A549 (cell line): ENCODE results near the gene ATM. TPM values are rescaled to one million over a fixed set of nuclear protein-coding genes. Genes with fewer than 3 reads are reported as not detected.

Experiments used
- ATAC-seq, 2 experiments: fragments of 200-7000 bp in 1 of 2; fragments of >200 bp in 1 of 2; cut with Nextera tagmentation in 1 of 2; cut with Tn5 transposase in 1 of 2; 3 replicates each; pipeline versions ENCODE4 v1.8.0 to v1.9.1; 2018 to 2020; ENCODE audit warnings: mild to moderate bottlenecking in 1 of 2, moderate library complexity in 1 of 2
- CTCF ChIA-PET: fragments of 300-600 bp; sonication (Branson Sonifier 250); formaldehyde crosslinking; extraction: SDS; loops from one replicate; lab custom pipeline; 2021; ENCODE audit warnings: antibody characterized with exemption, inconsistent platforms; lab: Yijun Ruan, JAX
- POLR2A ChIA-PET: fragments of 350-600 bp; formaldehyde crosslinking; extraction: SDS; loops from one replicate; lab custom pipeline; 2021; ENCODE audit warnings: antibody characterized with exemption, inconsistent platforms; lab: Yijun Ruan, JAX
- DNase-seq, 2 experiments: peaks; one replicate each; pipeline versions ENCODE4 v3.0.0 to v3.0.0-alpha.2; 2011 to 2016; ENCODE audit warnings: low read depth in 1 of 2, low spot score in 1 of 2
- FAIRE-seq: peaks from 2 replicates; lab custom pipeline; 2011; peaks lifted over from hg19 to GRCh38; lab: Jason Lieb, UNC
- H3K27ac ChIP-seq, 2 experiments: fragments of >200 bp; sonication (Bioruptor Twin); formaldehyde crosslinking; 3 replicates each; pipeline ENCODE4 v1.5.1; 2016 to 2017
- H3K4me1 ChIP-seq: fragments of >200 bp; sonication (Bioruptor Twin); formaldehyde crosslinking; 3 replicates; pipeline ENCODE4 v1.6.1; 2016
- H3K4me2 ChIP-seq: fragments of >200 bp; sonication (Bioruptor Twin); formaldehyde crosslinking; 3 replicates; pipeline ENCODE4 v1.6.1; 2016
- H3K4me3 ChIP-seq: fragments of >200 bp; sonication (Bioruptor Twin); formaldehyde crosslinking; 3 replicates; pipeline ENCODE4 v1.5.1; 2016
- H3K9me3 ChIP-seq: fragments of >200 bp; sonication (Bioruptor Twin); formaldehyde crosslinking; 3 replicates; pipeline ENCODE4 v1.6.1; 2016
- ATOH8 ChIP-seq: fragments of 250-450 bp; sonication (Bioruptor Pico); IDR thresholded peaks from 2 replicates; pipeline ENCODE4 v1.5.0; 2020; ENCODE audit warnings: low read depth, mild to moderate bottlenecking, moderate library complexity
- BCL3 ChIP-seq: fragments of >200 bp; sonication (Bioruptor Twin); formaldehyde crosslinking; IDR thresholded peaks from 3 replicates; pipeline ENCODE4 v1.6.1; 2016
- CBX2 ChIP-seq: fragments of 200-600 bp; sonication (generic); IDR thresholded peaks from 2 replicates; pipeline ENCODE4 v1.6.1; 2016; ENCODE audit warnings: low read depth, mild to moderate bottlenecking, borderline replicate concordance
- CHD2 ChIP-seq: fragments of 150-350 bp; IDR thresholded peaks from 2 replicates; pipeline ENCODE4 v1.6.1; 2014; ENCODE audit warnings: low read length; ENCODE audit not compliant: partially characterized antibody
- CHD4 ChIP-seq: fragments of 200-600 bp; sonication (generic); IDR thresholded peaks from 2 replicates; pipeline ENCODE4 v1.6.1; 2016; ENCODE audit warnings: antibody characterized with exemption, mild to moderate bottlenecking, borderline replicate concordance
- E2F6 ChIP-seq: IDR thresholded peaks from 2 replicates; pipeline ENCODE4 v1.6.1; 2012; ENCODE audit warnings: low read depth, borderline replicate concordance
- EHMT2 ChIP-seq: fragments of 200-600 bp; sonication (generic); IDR thresholded peaks from 2 replicates; pipeline ENCODE4 v1.6.1; 2016; ENCODE audit warnings: antibody characterized with exemption, low read depth, mild to moderate bottlenecking, moderate library complexity
- FOSL2 ChIP-seq, 2 experiments: fragments of 450-650 bp in 1 of 2; fragments of >200 bp in 1 of 2; sonication (Bioruptor Twin) in 1 of 2; formaldehyde crosslinking; IDR thresholded peaks; 2 replicates each; pipeline versions ENCODE4 v1.5.0 to v1.6.1; 2016 to 2020; ENCODE audit warnings: mild to moderate bottlenecking in 1 of 2, moderate library complexity in 1 of 2
- HDAC2 ChIP-seq: fragments of 200-600 bp; sonication (generic); IDR thresholded peaks from 2 replicates; pipeline ENCODE4 v1.6.1; 2016
- JUN ChIP-seq, 2 experiments: fragments of >200 bp; sonication (Bioruptor Twin); formaldehyde crosslinking; IDR thresholded peaks; 2 replicates in 1 of 2; 3 replicates in 1 of 2; pipeline ENCODE4 v1.6.1; 2016 to 2017
- JUNB ChIP-seq: fragments of >200 bp; sonication (Bioruptor Twin); formaldehyde crosslinking; IDR thresholded peaks from 2 replicates; pipeline ENCODE4 v1.6.1; 2016
- KDM1A ChIP-seq: fragments of 200-600 bp; sonication (generic); IDR thresholded peaks from 2 replicates; pipeline ENCODE4 v1.6.1; 2016; ENCODE audit warnings: low read depth, mild to moderate bottlenecking
- MAFK ChIP-seq: fragments of 450-650 bp; IDR thresholded peaks from 2 replicates; pipeline ENCODE4 v1.6.1; 2014; ENCODE audit not compliant: partially characterized antibody
- MAZ ChIP-seq: fragments of 150-350 bp; IDR thresholded peaks from 2 replicates; pipeline ENCODE4 v1.6.1; 2014; ENCODE audit warnings: antibody characterized with exemption, low read depth, low read length, borderline replicate concordance
- MYC ChIP-seq: IDR thresholded peaks from 2 replicates; pipeline ENCODE4 v1.6.1; 2012; ENCODE audit warnings: mild to moderate bottlenecking, inconsistent platforms, low read length, improper control_type of control experiment, borderline replicate concordance
- NPAS2 ChIP-seq: fragments of 250-450 bp; sonication (Bioruptor Pico); IDR thresholded peaks from 2 replicates; pipeline ENCODE4 v1.8.0; 2022; ENCODE audit warnings: mild to moderate bottlenecking, moderate library complexity, borderline replicate concordance
- NR3C1 ChIP-seq: fragments of >200 bp; sonication (Bioruptor Twin); formaldehyde crosslinking; IDR thresholded peaks from 3 replicates; pipeline ENCODE4 v1.6.1; 2017
- PHF8 ChIP-seq: fragments of 200-600 bp; sonication (generic); IDR thresholded peaks from 2 replicates; pipeline ENCODE4 v1.6.1; 2016; ENCODE audit warnings: low read depth, mild to moderate bottlenecking, antibody characterized with exemption, moderate library complexity, borderline replicate concordance
- RARB ChIP-seq: fragments of 250-450 bp; sonication (Bioruptor Pico); IDR thresholded peaks from 2 replicates; pipeline ENCODE4 v1.8.0; 2021; ENCODE audit warnings: mild to moderate bottlenecking, moderate library complexity
- RNF2 ChIP-seq: fragments of 200-600 bp; sonication (generic); IDR thresholded peaks from 2 replicates; pipeline ENCODE4 v1.6.1; 2016; ENCODE audit warnings: low read depth, mild to moderate bottlenecking, antibody characterized with exemption, moderate library complexity, borderline replicate concordance
- TP53 ChIP-seq: fragments of 250-450 bp; sonication (Bioruptor Pico); IDR thresholded peaks from 2 replicates; pipeline ENCODE4 v1.5.0; 2021; ENCODE audit warnings: mild to moderate bottlenecking, moderate library complexity
- ZNF302 ChIP-seq: fragments of 250-450 bp; sonication (Bioruptor Pico); IDR thresholded peaks from 2 replicates; pipeline ENCODE4 v1.9.0; 2021; ENCODE audit warnings: inconsistent platforms, mild to moderate bottlenecking, moderate library complexity
- WGBS: methylation state at CpG from one replicate; pipeline ENCODE4 v1.1.6; 2017; ENCODE audit errors: missing lambda C conversion rate; 5-methylcytosine and 5-hydroxymethylcytosine counted together
- polyA plus RNA-seq, 4 experiments: library from polyadenylated mRNA; depleted of rRNA in 3 of 4; stranded (reverse); fragments of >200 nt; fragmentation: RNase III in 1 of 4; extraction: RNeasy Plus Mini Kit Qiagen cat#74134 plus additional on column Dnase treatment in 1 of 4; gene quantifications; 2 replicates in 3 of 4; 3 replicates in 1 of 4; pipeline ENCODE4 v1.2.3, GENCODE V29; 2011 to 2017

ATM gene
- polyA plus RNA-seq, 2 of the 4 experiments (the other 2 are of a cell fraction), result 15.6 to 40.4 TPM

- Histone ChIP-seq H3K4me1 (no peaks in the 10 kb centered on the region), H3K4me2 (no peak overlapping the region), H3K27ac (no peak overlapping the region), H3K9me3 (no peaks in the 10 kb centered on the region), H3K4me3 (no peak overlapping the region)
- WGBS, result 0% methylated on average over 1 of the region's 1 CpG
- FAIRE-seq (no peak), ATAC-seq (no peak), DNase-seq (no peak)
- ChIA-PET POLR2A (no interaction called here), CTCF (no interaction called here)
- TF ChIP-seq MYC, result no peak
- TF ChIP-seq CHD4, result no peak
- no peak for TF ChIP-seq JUNB
- no peak for TF ChIP-seq TP53 (CRISPR knock-in tag)
- TF ChIP-seq ATOH8 (CRISPR knock-in tag), result no peak
- no peak for TF ChIP-seq NR3C1
- TF ChIP-seq CBX2, result no peak
- no peak for TF ChIP-seq BCL3
- TF ChIP-seq ZNF302 (CRISPR knock-in tag), result no peak
- no peak for TF ChIP-seq RARB (CRISPR knock-in tag)
- no peak for TF ChIP-seq RNF2
- TF ChIP-seq PHF8, result no peak
These were observed 170.2 kb downstream of the ATM start for GRCh38 chr11:108393046-108393445.

- 73% methylated on average over 4 of the region's 4 CpGs for WGBS
- CTCF ChIA-PET, result no interaction called here
- no peak for ATAC-seq
- DNase-seq, result no peak
- POLR2A ChIA-PET, result no interaction called here
- H3K9me3 ChIP-seq, result no peaks in the 10 kb centered on the region
- no peaks in the 10 kb centered on the region for H3K4me1 ChIP-seq
- H3K27ac ChIP-seq, result no peak overlapping the region
- no peak overlapping the region for H3K4me2 ChIP-seq
- TF ChIP-seq FOSL2 (IDR thresholded peaks at IDR 0.05), result no peak
- no peak for TF ChIP-seq FOSL2 (CRISPR knock-in tag; IDR thresholded peaks at IDR 0.05)
- no peak for TF ChIP-seq BCL3
- no peak for TF ChIP-seq MAFK
- TF ChIP-seq NR3C1, result no peak
- no peak for TF ChIP-seq CHD4
- TF ChIP-seq MAZ, result no peak
- TF ChIP-seq JUN (IDR thresholded peaks at IDR 0.05), result no peak
- no peak for TF ChIP-seq NPAS2 (CRISPR knock-in tag)
- TF ChIP-seq CHD2, result no peak
- no peak for TF ChIP-seq HDAC2
- TF ChIP-seq PHF8, result no peak
- TF ChIP-seq EHMT2, result no peak
- no peak for TF ChIP-seq E2F6
- no peak for TF ChIP-seq KDM1A
- TF ChIP-seq RARB (CRISPR knock-in tag), result no peak
- no peak overlapping the region for H3K4me3 ChIP-seq
- no peak for FAIRE-seq
These were observed 171.9 kb downstream of the ATM start for GRCh38 chr11:108394744-108395284.
